ENCODE data around the gene MT1A. TPM values are rescaled to one million over a fixed set of nuclear protein-coding genes. Genes with fewer than 3 reads are reported as not detected.

Gene MT1A
- 25.2 to 38.3 TPM (median 30.3 TPM) in 5 replicates for total RNA-seq (2022; extraction: Qiagen RNA extraction)

GRCh38 chr16:56637814-56638750, at the start of gene MT1A:
MT1A (plus strand) TSS chr16:56638666; CDS start chr16:56638739, 73 bp downstream.

GRCh38 chr16:56589141-56590039, 49.1 kb upstream of the MT1A start, which contains the start of gene MT3:
MT3 (plus strand) TSS chr16:56589528; CDS start chr16:56589591, 63 bp downstream.

GRCh38 chr16:56608043-56608875, 30.2 kb upstream of the MT1A start, which contains the start of gene MT2A:
MT2A (plus strand) TSS chr16:56608584; CDS start chr16:56608656, 72 bp downstream.

GRCh38 chr16:56625140-56625942, 13.1 kb upstream of the MT1A start, which contains the start of gene MT1E:
MT1E (plus strand) TSS chr16:56625781; CDS start chr16:56625852, 71 bp downstream.

GRCh38 chr16:56632156-56632847, 6.2 kb upstream of the MT1A start, which contains the start of gene MT1M:
MT1M (plus strand) TSS chr16:56632659; CDS start chr16:56632732, 73 bp downstream.

GRCh38 chr16:56651586-56651985, 13.1 kb downstream of the MT1A start, which contains the start of gene MT1B:
MT1B (plus strand) TSS chr16:56651886; CDS start chr16:56651954, 68 bp downstream.

GRCh38 chr16:56657555-56658326, 19.3 kb downstream of the MT1A start, which contains the start of gene MT1F:
MT1F (plus strand) TSS chr16:56657959; CDS start chr16:56658059, 100 bp downstream.

GRCh38 chr16:56667581-56668571, 29.4 kb downstream of the MT1A start, which contains the start of gene MT1G:
MT1G (minus strand) TSS chr16:56668065; CDS start chr16:56667993, 72 bp downstream.

GRCh38 chr16:56669005-56669839, 30.8 kb downstream of the MT1A start, which contains the start of gene MT1H:
MT1H (plus strand) TSS chr16:56669814; CDS start chr16:56669885, 71 bp downstream.

GRCh38 chr16:56681939-56682702, 43.7 kb downstream of the MT1A start, which contains the start of gene MT1X:
MT1X (plus strand) TSS chr16:56682470; CDS start chr16:56682541, 71 bp downstream.

Other genes starting within 250 kb of the MT1A start
- gene AMFR, start 213.1 kb upstream of the MT1A start, total RNA-seq (2022; extraction: Qiagen RNA extraction), result 65.5 to 74.2 TPM (median 71.1 TPM) in 5 replicates
- gene NUDT21, start 187.3 kb upstream of the MT1A start, total RNA-seq (2022; extraction: Qiagen RNA extraction), result 109 to 140 TPM (median 134 TPM) in 5 replicates
- 69.9 to 91.8 TPM (median 80.5 TPM) in 5 replicates for gene OGFOD1, start 187.1 kb upstream of the MT1A start, total RNA-seq (2022; extraction: Qiagen RNA extraction)
- 19.6 to 25.1 TPM (median 23.6 TPM) in 5 replicates for gene BBS2, start 118.6 kb upstream of the MT1A start, total RNA-seq (2022; extraction: Qiagen RNA extraction)
- gene MT4, start 73.6 kb upstream of the MT1A start, total RNA-seq (2022; extraction: Qiagen RNA extraction), result not detected in 5 replicates
- gene MT3, start 49.1 kb upstream of the MT1A start, total RNA-seq (2022; extraction: Qiagen RNA extraction), result 0.34 to 0.82 TPM (median 0.54 TPM) in 4 of 5 replicates, not detected in the other
- gene MT2A, start 30.1 kb upstream of the MT1A start, total RNA-seq (2022; extraction: Qiagen RNA extraction), result 1,981 to 2,932 TPM (median 2,492 TPM) in 5 replicates
- not detected in 5 replicates for gene MT1E, start 12.9 kb upstream of the MT1A start, total RNA-seq (2022; extraction: Qiagen RNA extraction)
- gene MT1M, start 6.0 kb upstream of the MT1A start, total RNA-seq (2022; extraction: Qiagen RNA extraction), result 0.15 to 0.18 TPM in 2 of 5 replicates, not detected in the others
- gene MT1B, start 13.2 kb downstream of the MT1A start, total RNA-seq (2022; extraction: Qiagen RNA extraction), result 0.43 TPM in 1 of 5 replicates, not detected in the others
- 14.8 to 20.2 TPM (median 16.2 TPM) in 5 replicates for gene MT1F, start 19.3 kb downstream of the MT1A start, total RNA-seq (2022; extraction: Qiagen RNA extraction)
- not detected in 5 replicates for gene MT1G, start 29.4 kb downstream of the MT1A start, total RNA-seq (2022; extraction: Qiagen RNA extraction)
- gene MT1H, start 31.1 kb downstream of the MT1A start, total RNA-seq (2022; extraction: Qiagen RNA extraction), result not detected in 5 replicates
- 401 to 928 TPM (median 662 TPM) in 5 replicates for gene MT1X, start 43.8 kb downstream of the MT1A start, total RNA-seq (2022; extraction: Qiagen RNA extraction)
- gene NUP93, start 91.5 kb downstream of the MT1A start, total RNA-seq (2022; extraction: Qiagen RNA extraction), result 84.6 to 107 TPM (median 102 TPM) in 5 replicates
- 0.04 TPM in 1 of 5 replicates, not detected in the others for gene SLC12A3, start 226.5 kb downstream of the MT1A start, total RNA-seq (2022; extraction: Qiagen RNA extraction)

All from A549 treated with dexamethasone at 1 μM for 4 hours (cell line).